Measurements from ENCODE around the gene MPZL1. TPM values are rescaled to one million over a fixed set of nuclear protein-coding genes. Genes with fewer than 3 reads are reported as not detected.

Gene MPZL1
- total RNA-seq, 2 experiments from 2014 or later, result 1.2 to 1.5 TPM

DNA sequence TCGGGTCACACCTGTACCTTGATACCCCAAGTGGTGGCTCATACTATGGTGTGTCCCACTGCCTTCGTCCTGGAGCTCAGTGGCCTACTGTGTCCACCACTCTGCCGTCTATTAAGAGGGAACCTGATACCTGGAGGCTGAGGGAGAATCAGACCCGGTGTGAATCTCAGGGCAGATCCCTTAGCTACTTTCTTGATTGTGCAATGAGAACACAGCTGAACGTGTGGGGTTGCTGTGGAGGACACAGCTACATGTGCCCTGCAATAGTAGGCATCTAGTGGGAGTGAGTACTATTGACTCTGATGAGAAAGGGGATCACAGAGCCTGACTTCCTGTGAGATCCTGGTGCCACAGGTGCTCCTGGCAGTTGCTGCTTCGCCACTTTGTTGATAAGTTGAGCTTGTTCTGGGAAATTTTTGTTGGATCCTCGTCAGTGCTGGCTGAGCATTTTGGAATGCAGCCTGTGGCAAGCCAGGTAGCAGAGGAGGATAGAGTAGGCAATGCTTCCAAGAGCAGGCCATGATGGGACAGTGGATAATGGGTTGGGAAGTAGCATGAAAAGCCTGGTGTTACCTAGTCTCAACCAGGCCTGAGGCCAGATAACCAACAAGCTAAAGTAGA is 28.2 kb upstream of the MPZL1 start:
- Histone ChIP-seq H3K4me1 (ENCODE audit: insufficient read depth, low read length) (no peaks in the 10 kb centered on the region), H3K9me3 (ENCODE audit: control insufficient read depth in 1 of 2, insufficient read depth in 1 of 2, low read length in 2 of 2) (no peaks in the 10 kb centered on the region), H3K27me3 (ENCODE audit: control insufficient read depth in 1 of 2, insufficient read depth in 2 of 2, low read length in 2 of 2) (no peaks in the 10 kb centered on the region), H3K27ac (ENCODE audit: low read depth in 1 of 2, low read length in 2 of 2) (no peak overlapping the region), H3K36me3 (ENCODE audit: insufficient read depth, low read length) (peaks cover 99% of the 10 kb centered on the region), H3K4me3 (ENCODE audit: low read length) (no peak overlapping the region)
- CTCF ChIA-PET, result no interaction called here
- peaks cover 100% of the 10 kb centered on the region for H3K36me3 Mint-ChIP-seq (ENCODE audit: low read depth)
- TF ChIP-seq CTCF (IDR thresholded peaks at IDR 0.05), result no peak
- DNase-seq, result no peak
- H3K4me1 Mint-ChIP-seq (ENCODE audit: low read depth), result no peaks in the 10 kb centered on the region
- H3K27ac Mint-ChIP-seq, result peak overlapping the region; percentile 79
- POLR2A ChIA-PET, result interaction anchor here (0.8 to 1.1 kb wide), 2 partner anchors 21 to 56 kb away, joined by 3 read pairs; no protein-coding TSS in a partner anchor
- no peaks in the 10 kb centered on the region for H3K9me3 Mint-ChIP-seq
- ATAC-seq (ENCODE audit: poor library complexity), result no peak
- no peaks in the 10 kb centered on the region for H3K27me3 Mint-ChIP-seq
- intact Hi-C loops (cut with DNase I, micrococcal nuclease), result loop anchor here in 1 of 2 experiments (10.0 kb wide), 1 partner anchor 269 kb away; no protein-coding TSS in a partner anchor
- H3K4me3 Mint-ChIP-seq, result no peak overlapping the region

GRCh38 chr1:167694691-167695090 is 27.1 kb upstream of the MPZL1 start:
- no peak for ATAC-seq (ENCODE audit: poor library complexity)
- H3K36me3 ChIP-seq (ENCODE audit: insufficient read depth, low read length), result peaks cover 98% of the 10 kb centered on the region
- H3K27me3 Mint-ChIP-seq, result no peaks in the 10 kb centered on the region
- H3K27me3 ChIP-seq (ENCODE audit: control insufficient read depth in 1 of 2, insufficient read depth in 2 of 2, low read length in 2 of 2), result no peaks in the 10 kb centered on the region
- CTCF ChIA-PET, result interaction anchor here (0.9 to 1.0 kb wide), 3 partner anchors 20 to 95 kb away, joined by 3 read pairs; no protein-coding TSS in a partner anchor
- intact Hi-C loops (cut with DNase I, micrococcal nuclease), result loop anchor here in 1 of 2 experiments (10.0 kb wide), 1 partner anchor 270 kb away; no protein-coding TSS in a partner anchor
- no peak for TF ChIP-seq CTCF (IDR thresholded peaks at IDR 0.05)
- no peak for DNase-seq
- H3K27ac Mint-ChIP-seq, result peak overlapping the region; percentile 79
- no peaks in the 10 kb centered on the region for H3K9me3 Mint-ChIP-seq
- H3K9me3 ChIP-seq (ENCODE audit: control insufficient read depth in 1 of 2, insufficient read depth in 1 of 2, low read length in 2 of 2), result no peaks in the 10 kb centered on the region
- H3K36me3 Mint-ChIP-seq (ENCODE audit: low read depth), result peaks cover 98% of the 10 kb centered on the region
- no peak overlapping the region for H3K4me3 Mint-ChIP-seq
- no peak overlapping the region for H3K4me3 ChIP-seq (ENCODE audit: low read length)
- H3K4me1 ChIP-seq (ENCODE audit: insufficient read depth, low read length), result no peaks in the 10 kb centered on the region
- no peaks in the 10 kb centered on the region for H3K4me1 Mint-ChIP-seq (ENCODE audit: low read depth)
- H3K27ac ChIP-seq (ENCODE audit: low read depth in 1 of 2, low read length in 2 of 2), result no peak overlapping the region
- POLR2A ChIA-PET, result interaction anchor here (1.1 to 1.7 kb wide), 2 partner anchors 57 to 95 kb away, joined by 3 to 6 read pairs; no protein-coding TSS in a partner anchor

GRCh38 chr1:167695147-167695546 is 26.6 kb upstream of the MPZL1 start:
- Mint-ChIP-seq H3K9me3 (no peaks in the 10 kb centered on the region), H3K27me3 (no peaks in the 10 kb centered on the region), H3K36me3 (ENCODE audit: low read depth) (peaks cover 98% of the 10 kb centered on the region), H3K4me1 (ENCODE audit: low read depth) (no peaks in the 10 kb centered on the region), H3K4me3 (no peak overlapping the region), H3K27ac (peak overlapping the region; percentile 79)
- Histone ChIP-seq H3K4me3 (ENCODE audit: low read length) (no peak overlapping the region), H3K9me3 (ENCODE audit: control insufficient read depth in 1 of 2, insufficient read depth in 1 of 2, low read length in 2 of 2) (no peaks in the 10 kb centered on the region), H3K36me3 (ENCODE audit: insufficient read depth, low read length) (peaks cover 98% of the 10 kb centered on the region), H3K27ac (ENCODE audit: low read depth in 1 of 2, low read length in 2 of 2) (no peak overlapping the region), H3K4me1 (ENCODE audit: insufficient read depth, low read length) (no peaks in the 10 kb centered on the region), H3K27me3 (ENCODE audit: control insufficient read depth in 1 of 2, insufficient read depth in 2 of 2, low read length in 2 of 2) (no peaks in the 10 kb centered on the region)
- intact Hi-C loops (cut with DNase I, micrococcal nuclease), result loop anchor here in 1 of 2 experiments (10.0 kb wide), 1 partner anchor 270 kb away; no protein-coding TSS in a partner anchor
- ATAC-seq (ENCODE audit: poor library complexity), result no peak
- no peak for DNase-seq
- TF ChIP-seq CTCF (IDR thresholded peaks at IDR 0.05), result no peak
- POLR2A ChIA-PET, result interaction anchor here (1.1 to 1.7 kb wide), 2 partner anchors 20 to 95 kb away, joined by 3 to 6 read pairs; no protein-coding TSS in a partner anchor
- CTCF ChIA-PET, result interaction anchor here (0.7 to 1.0 kb wide), 4 partner anchors 20 to 142 kb away, joined by 3 read pairs; partner anchors contain the start of gene CREG1
